Kidney (tissue), 14 donors: ENCODE results near the gene BROX. TPM values are rescaled to one million over a fixed set of nuclear protein-coding genes. Genes with fewer than 3 reads are reported as not detected.

Source experiments
- DNase-seq, 5 donors: peaks; one replicate each; pipeline ENCODE4 v3.0.0-alpha.2; 2013 to 2020
- FAIRE-seq: peaks from 2 replicates; lab custom pipeline; 2012; peaks lifted over from hg19 to GRCh38; lab: Jason Lieb, UNC
- H3K27ac ChIP-seq, 2 donors: one replicate each; pipeline ENCODE4 v1.7.0; 2013; ENCODE audit warnings: low read depth in 2 of 2, low read length in 2 of 2, inconsistent platforms in 1 of 2
- H3K27me3 ChIP-seq: one replicate; pipeline ENCODE4 v1.7.1; 2013; ENCODE audit warnings: low read length, inconsistent platforms; ENCODE audit not compliant: control insufficient read depth, insufficient read depth
- H3K36me3 ChIP-seq, 3 donors: one replicate each; pipeline versions ENCODE4 v1.7.0 to v1.7.1; 2013; ENCODE audit warnings: low read length in 3 of 3, control low read depth in 1 of 3, inconsistent platforms in 1 of 3; ENCODE audit not compliant: insufficient read depth in 3 of 3, control insufficient read depth in 2 of 3
- H3K4me1 ChIP-seq, 3 donors: one replicate each; pipeline versions ENCODE4 v1.7.0 to v1.7.1; 2013; ENCODE audit warnings: low read length in 3 of 3, inconsistent platforms in 1 of 3, low read depth in 1 of 3; ENCODE audit not compliant: control insufficient read depth in 2 of 3, insufficient read depth in 2 of 3
- H3K4me3 ChIP-seq, 3 donors: one replicate each; pipeline versions ENCODE4 v1.7.0 to v1.8.1; 2013; ENCODE audit warnings: low read length in 3 of 3, control low read depth in 1 of 3, inconsistent platforms in 1 of 3
- H3K9ac ChIP-seq, 3 donors: one replicate each; pipeline versions ENCODE4 v1.7.0 to v1.7.1; 2013; ENCODE audit warnings: low read length in 3 of 3, control low read depth in 1 of 3, inconsistent platforms in 1 of 3
- H3K9me3 ChIP-seq, 3 donors: one replicate each; pipeline versions ENCODE4 v1.7.0 to v1.7.1; 2013; ENCODE audit warnings: low read length in 3 of 3, control low read depth in 1 of 3, inconsistent platforms in 1 of 3; ENCODE audit not compliant: control insufficient read depth in 2 of 3, insufficient read depth in 1 of 3
- CTCF ChIP-seq: IDR thresholded peaks from 3 replicates; pipeline ENCODE4 v1.5.1; 2012; ENCODE audit warnings: mild to moderate bottlenecking, moderate library complexity, borderline replicate concordance; ENCODE audit not compliant: insufficient read depth; ENCODE audit errors: extremely low read depth
- intact Hi-C: fragments of 100-400 bp; cut with DNase I; formaldehyde crosslinking; loops from one replicate; pipeline ENCODE4 v1.11.1; 2022
- polyA plus RNA-seq: library from polyadenylated mRNA; stranded (reverse); fragments of 350-450 nt; fragmentation: Illumina TruSeq; extraction: RNeasy Lipid Tissue Mini Kit (QIAGEN cat#74804); gene quantifications from one replicate; pipeline ENCODE4 v1.2.3, GENCODE V29; 2014; ENCODE audit warnings: low read depth, low replicate concordance; ENCODE audit not compliant: insufficient read depth
- total RNA-seq: library from RNA; stranded (reverse); fragmentation: NEBNext Ultra II Directional; extraction: Animal tissue kit (Norgen Biotek cat#: 25700); gene quantifications from one replicate; pipeline ENCODE4 v1.2.1, GENCODE V29; 2021
- donor health status: control.
- donor health status: control.
- donor health status: control.
- donor health status: control.
- donor health status: control.
- donor health status: DM: yes; HTN: yes; CAD: no.
- donor health status: Normal renal cell carcinoma (clear cell type).

Gene BROX
- total and polyA plus RNA-seq, 2 donors from 2014 or later: 18.0 to 52.1 TPM

DNA sequence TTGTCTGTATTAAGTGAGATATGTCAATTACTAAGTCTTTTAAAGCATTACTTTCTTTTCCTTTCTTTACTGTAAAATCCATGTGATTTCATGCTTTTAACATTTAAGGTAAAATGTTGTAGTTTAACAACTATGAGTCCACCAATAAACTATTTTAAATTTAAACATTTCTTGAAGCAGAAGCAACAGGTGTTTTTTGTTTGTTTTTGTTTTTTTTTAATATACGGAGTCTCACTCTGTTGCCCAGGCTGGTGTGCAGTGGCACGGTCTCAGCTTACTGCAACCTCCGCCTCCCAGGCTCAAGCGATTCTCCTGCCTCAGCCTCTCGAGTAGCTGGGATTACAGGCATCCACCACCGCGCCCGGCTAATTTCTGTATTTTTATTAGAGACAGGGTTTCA, 15.6 kb upstream of the BROX start:
- H3K27me3 ChIP-seq: no peaks in the 10 kb centered on the region
- H3K9ac ChIP-seq: no peak overlapping the region
- no peaks in the 10 kb centered on the region for H3K36me3 ChIP-seq
- H3K4me3 ChIP-seq: no peak overlapping the region
- no peaks in the 10 kb centered on the region for H3K4me1 ChIP-seq
- FAIRE-seq (no peak), DNase-seq (no peak)
- no peak for TF ChIP-seq CTCF
- no peak overlapping the region for H3K27ac ChIP-seq
- H3K9me3 ChIP-seq: no peaks in the 10 kb centered on the region
- intact Hi-C loops: no loop called here

DNA sequence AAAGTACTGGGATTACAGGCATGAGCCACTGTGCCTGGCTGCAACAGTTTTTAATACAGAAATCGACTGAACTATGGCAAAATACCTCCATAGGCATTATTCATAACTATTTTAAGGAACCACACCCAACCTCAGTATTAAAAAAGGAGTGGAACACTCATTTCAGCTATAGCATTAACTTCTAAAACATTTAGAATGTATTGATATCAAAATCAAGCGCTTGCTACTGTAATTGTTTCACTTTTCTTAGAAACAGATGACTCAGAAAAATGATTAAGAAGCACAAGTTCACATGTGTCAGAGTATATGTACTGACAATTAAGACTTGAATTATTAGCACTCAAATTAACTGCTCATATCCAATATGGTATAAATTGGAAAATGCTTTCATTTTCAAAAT, 15.2 kb upstream of the BROX start:
- Histone ChIP-seq H3K4me3 (no peak overlapping the region), H3K36me3 (peaks cover 0 to 2% (median 0%) of the 10 kb centered on the region in 3 donors), H3K9me3 (no peaks in the 10 kb centered on the region), H3K27ac (no peak overlapping the region), H3K27me3 (no peaks in the 10 kb centered on the region), H3K4me1 (no peaks in the 10 kb centered on the region), H3K9ac (no peak overlapping the region)
- DNase-seq (no peak), FAIRE-seq (no peak)
- intact Hi-C loops: no loop called here
- no peak for TF ChIP-seq CTCF

DNA sequence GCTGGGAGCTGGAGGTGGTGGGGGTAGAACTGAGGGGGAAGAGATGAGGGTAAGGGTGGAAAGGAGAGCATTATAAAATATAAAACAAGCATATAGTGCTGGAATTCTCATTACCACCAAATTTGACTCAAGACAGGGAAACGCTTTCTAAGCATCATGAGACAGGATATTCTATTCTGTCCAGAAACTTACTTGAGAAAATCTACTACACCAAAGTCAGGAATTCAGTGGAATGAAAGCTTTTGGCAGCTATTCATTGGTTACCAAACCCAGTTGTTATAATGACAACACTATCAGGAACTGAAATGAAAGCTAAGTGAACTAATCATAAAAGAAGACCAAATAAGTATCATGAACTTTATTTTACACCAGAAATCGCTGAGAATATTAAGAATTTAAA, 14.5 kb upstream of the BROX start:
- no peak for TF ChIP-seq CTCF
- peaks cover 0 to 3% (median 0%) of the 10 kb centered on the region in 3 donors for H3K36me3 ChIP-seq
- no peak overlapping the region for H3K4me3 ChIP-seq
- H3K27me3 ChIP-seq: no peaks in the 10 kb centered on the region
- H3K4me1 ChIP-seq: no peaks in the 10 kb centered on the region
- H3K27ac ChIP-seq: no peak overlapping the region
- no peak for DNase-seq
- no peaks in the 10 kb centered on the region for H3K9me3 ChIP-seq
- H3K9ac ChIP-seq: no peak overlapping the region
- intact Hi-C loops: no loop called here
- no peak for FAIRE-seq

DNA sequence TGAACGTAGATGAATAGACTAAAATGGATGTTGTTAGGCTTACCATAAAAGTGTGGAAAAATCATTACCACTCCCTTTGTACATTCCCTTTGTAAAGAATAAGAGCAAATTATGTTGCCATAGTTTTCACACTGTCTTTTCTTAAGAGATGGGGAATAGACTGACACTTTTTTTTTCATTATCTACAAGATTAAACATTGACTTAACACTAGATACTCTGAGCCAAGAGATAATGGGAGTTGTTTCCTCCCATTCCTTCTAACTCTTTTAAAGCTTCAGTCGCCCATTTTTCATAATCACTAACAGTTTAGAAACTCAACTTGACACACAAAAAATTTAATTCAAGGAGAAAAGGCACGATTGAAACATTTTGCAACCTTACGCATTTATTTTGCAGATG, 10.2 kb upstream of the BROX start:
- Histone ChIP-seq H3K27ac (no peak overlapping the region), H3K9me3 (no peaks in the 10 kb centered on the region), H3K27me3 (no peaks in the 10 kb centered on the region), H3K4me1 (no peaks in the 10 kb centered on the region), H3K4me3 (no peak overlapping the region), H3K9ac (no peak overlapping the region), H3K36me3 (peaks cover 0 to 3% (median 0%) of the 10 kb centered on the region in 3 donors)
- TF ChIP-seq CTCF: no peak
- intact Hi-C loops: no loop called here
- FAIRE-seq: no peak
- no peak for DNase-seq
